Stimulated activated CD8-positive, alpha-beta memory T cell treated with anti-CD3 and anti-CD28 coated beads, Interleukin-7, amount 100 ng/mL, for 24 hours (primary cell): ENCODE results near the gene HIVEP2.
A peak's percentile ranks its signal among the peaks of the same experiment; 100 is the strongest.
"Not testable (repeated sequence)": the region's sequence is repeated elsewhere in the genome, so short reads cannot be mapped to it uniquely, and the experiment has no call there.

ENCODE experiments used
- DNase-seq: peaks from one replicate; pipeline ENCODE4 v3.0.0-alpha.2; 2020; ENCODE audit warnings: low read depth

HIVEP2 gene, protein sequence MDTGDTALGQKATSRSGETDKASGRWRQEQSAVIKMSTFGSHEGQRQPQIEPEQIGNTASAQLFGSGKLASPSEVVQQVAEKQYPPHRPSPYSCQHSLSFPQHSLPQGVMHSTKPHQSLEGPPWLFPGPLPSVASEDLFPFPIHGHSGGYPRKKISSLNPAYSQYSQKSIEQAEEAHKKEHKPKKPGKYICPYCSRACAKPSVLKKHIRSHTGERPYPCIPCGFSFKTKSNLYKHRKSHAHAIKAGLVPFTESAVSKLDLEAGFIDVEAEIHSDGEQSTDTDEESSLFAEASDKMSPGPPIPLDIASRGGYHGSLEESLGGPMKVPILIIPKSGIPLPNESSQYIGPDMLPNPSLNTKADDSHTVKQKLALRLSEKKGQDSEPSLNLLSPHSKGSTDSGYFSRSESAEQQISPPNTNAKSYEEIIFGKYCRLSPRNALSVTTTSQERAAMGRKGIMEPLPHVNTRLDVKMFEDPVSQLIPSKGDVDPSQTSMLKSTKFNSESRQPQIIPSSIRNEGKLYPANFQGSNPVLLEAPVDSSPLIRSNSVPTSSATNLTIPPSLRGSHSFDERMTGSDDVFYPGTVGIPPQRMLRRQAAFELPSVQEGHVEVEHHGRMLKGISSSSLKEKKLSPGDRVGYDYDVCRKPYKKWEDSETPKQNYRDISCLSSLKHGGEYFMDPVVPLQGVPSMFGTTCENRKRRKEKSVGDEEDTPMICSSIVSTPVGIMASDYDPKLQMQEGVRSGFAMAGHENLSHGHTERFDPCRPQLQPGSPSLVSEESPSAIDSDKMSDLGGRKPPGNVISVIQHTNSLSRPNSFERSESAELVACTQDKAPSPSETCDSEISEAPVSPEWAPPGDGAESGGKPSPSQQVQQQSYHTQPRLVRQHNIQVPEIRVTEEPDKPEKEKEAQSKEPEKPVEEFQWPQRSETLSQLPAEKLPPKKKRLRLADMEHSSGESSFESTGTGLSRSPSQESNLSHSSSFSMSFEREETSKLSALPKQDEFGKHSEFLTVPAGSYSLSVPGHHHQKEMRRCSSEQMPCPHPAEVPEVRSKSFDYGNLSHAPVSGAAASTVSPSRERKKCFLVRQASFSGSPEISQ (N-terminal part only)

DNA sequence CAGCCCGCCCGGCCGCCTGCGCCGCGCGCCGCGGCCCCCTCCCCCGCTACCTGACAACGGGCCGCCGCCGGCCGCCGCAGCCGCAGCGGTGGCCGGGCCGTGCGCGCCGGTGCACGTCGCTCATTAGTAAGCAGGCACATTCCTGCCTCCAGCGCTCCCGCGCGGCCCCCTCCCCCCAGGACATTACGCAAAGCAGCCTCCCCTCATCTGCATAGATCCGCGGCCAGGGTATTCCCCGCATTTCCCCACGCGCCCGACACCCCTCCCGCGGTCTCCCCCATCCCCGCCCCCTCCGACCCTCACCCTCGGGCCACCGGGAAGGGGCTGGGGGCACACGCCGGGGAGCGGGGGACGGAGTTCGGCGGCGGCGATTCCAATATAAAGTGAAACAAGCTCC is at the start of gene HIVEP2:
TSS of gene HIVEP2 (minus strand) at position 128 of the 397 bp plus-strand sequence. CDS start 170,438 bp downstream, outside the sequence.
- peak; percentile 74 for DNase-seq

DNA sequence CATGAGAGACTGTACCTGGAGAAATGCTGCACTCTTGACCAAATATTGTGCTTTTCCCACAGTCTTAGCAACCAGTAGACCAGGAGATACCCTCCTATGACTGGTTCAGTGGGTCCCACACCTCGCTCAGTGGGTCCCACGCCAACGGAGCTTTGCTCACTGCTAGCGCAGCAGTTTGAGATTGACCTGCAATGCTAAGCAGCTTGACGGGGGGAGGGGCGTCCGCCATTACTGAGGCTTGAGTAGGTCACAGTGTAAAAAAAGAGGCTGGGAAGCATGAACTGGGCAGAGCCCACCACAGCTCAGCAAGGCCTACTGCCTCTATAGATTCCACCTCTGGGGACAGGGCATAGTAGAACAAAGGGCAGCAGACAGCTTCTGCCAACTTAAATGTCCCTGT is 49.0 kb upstream of the HIVEP2 start:
- DNase-seq, result no peak

DNA sequence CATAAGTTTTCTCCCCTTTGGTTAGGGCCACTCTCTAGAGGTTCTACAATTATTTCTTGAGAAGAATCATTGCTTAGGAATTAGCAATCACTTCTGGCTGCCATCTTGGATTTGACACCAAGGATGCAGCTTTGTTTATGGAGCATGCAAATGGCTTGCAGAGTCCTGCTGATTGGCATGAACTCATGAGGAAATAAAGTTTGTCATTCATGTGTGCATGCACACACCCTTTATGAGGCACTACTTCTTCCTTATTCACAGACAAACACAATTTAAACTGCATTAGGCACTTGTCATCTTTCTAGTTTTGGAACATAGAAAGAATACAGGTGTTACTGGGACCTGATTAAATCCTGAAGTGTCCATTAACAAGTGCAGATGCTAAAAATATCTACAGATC is 42.5 kb upstream of the HIVEP2 start:
- DNase-seq, result no peak

DNA sequence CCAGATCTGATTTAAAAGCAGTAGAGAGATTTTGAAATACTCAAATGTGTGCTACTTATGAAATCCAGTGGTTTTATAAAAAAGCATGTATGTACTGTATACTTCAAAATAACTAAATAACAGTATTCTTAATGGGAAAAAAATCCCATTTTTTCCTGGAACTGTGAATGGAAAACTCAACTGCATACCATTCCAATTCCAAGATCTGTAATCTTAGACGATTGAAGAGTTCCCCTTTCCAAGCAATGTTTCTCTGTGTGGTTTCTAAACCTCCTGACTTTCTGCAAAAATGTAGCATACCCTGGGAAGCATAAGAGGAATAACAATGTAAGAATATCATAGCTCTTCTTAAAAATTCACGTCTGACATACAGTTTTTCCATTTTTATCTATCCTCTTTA is 40.3 kb upstream of the HIVEP2 start:
- no peak for DNase-seq

DNA sequence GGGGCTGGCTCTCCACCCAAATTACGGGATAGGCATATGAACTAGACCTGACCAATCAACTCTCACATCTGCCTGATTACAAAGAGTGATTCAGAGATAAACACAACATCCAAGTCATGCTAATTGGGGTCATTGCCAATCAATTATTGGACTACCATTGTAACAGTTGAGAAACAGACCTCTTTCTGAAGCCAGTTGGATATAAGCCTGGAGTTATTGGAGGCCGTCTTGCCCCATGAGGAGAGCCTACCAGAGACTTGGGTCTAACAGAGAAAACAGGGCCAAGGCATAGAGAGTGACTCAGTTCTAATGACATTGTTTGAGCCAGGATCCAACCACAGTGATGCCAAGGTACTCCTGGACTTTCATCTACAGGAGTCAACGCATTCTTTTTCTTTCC is 39.4 kb upstream of the HIVEP2 start:
- DNase-seq, result no peak

DNA sequence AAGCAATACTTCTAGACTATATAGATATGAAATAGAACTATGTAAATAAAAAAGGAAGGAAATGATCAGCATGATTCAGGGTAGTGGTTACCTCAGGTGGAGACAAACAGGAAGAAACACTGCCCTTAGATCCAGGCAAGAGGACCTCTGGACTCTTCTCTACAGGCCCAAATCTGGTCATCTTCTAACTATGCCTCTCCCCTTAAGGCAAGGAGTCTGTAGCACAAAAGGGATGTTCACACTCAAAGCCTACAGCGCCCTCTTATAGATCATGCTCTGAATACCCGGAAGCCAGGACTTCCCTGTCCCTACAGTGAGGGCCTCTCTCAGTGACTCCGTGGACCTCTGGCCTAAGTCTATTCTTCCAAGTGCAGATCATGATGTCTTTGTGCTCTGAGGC is 30.4 kb upstream of the HIVEP2 start:
- no peak for DNase-seq

DNA sequence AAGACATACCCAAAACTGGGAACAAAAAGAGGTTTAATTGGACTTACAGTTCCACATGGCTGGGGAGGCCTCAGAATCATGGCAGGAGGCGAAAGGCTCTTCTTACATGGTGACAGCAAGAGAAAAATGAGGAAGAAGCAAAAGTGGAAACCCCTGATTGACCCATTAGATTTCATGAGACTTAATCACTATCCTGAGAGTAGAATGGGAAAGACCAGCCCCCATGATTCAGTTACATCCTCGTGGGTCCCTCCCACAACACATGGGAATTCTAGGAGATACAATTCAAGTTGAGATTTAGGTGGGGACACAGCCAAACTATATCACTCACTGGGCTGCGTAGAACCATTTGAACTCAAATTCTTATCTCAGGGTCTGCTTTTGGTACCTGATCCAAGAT is 26.0 kb upstream of the HIVEP2 start:
- not testable (repeated sequence) for DNase-seq

DNA sequence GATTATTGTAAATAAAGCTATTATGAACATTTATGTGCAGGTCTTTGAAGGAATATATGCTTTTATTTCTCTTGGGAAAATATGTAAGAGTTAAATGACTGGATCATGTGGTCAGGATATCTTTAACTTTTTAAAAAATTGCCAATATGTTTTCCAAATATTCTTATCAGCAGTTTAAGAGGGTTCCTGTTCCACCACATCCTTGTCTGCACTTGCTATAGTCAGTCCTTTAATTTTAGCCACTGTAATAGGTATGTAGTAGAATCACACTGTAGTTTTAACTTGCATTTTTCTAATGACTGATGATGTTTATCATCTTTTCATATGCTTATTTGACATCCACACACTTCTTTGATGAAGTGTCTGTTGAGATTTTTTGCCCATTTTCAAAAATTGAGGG is 23.6 kb upstream of the HIVEP2 start:
- no peak for DNase-seq

DNA sequence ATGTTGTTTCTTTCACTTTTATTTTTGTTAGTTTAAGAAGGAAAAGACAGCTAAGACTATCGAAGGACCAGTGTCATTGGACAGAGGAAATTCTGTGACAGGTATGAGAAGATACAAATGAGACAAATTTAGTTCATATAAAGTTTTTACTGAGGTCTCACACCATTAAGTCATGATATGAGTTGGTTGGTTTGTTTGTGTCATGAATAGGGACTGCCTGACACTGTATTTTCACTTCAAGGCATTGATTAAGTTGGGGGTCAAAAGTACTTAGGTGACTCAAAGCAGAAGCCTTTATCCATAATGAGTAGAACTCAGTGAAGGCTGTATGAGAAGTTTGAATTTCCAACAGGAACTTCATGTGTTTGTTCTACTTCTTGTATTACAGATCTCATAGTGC is 21.3 kb upstream of the HIVEP2 start:
- DNase-seq, result no peak

DNA sequence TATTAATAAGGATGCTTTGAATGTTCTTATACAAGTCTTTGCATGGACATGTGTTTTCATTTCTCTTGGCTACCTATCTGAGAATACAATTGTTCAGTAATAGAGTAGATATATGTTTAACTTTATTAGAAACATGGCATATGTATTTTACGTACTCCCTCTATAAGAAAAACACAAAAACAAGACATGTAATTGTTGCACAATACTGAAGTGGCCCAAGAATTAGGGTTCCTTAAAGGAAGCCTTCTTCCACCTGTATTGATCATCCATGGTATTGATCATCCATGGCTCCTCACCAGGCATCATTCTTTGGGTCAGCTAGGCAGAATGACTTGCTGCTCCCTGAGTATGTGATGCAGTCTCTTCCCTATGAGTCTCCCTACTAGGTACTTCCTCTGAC is 20.2 kb upstream of the HIVEP2 start:
- DNase-seq, result no peak

DNA sequence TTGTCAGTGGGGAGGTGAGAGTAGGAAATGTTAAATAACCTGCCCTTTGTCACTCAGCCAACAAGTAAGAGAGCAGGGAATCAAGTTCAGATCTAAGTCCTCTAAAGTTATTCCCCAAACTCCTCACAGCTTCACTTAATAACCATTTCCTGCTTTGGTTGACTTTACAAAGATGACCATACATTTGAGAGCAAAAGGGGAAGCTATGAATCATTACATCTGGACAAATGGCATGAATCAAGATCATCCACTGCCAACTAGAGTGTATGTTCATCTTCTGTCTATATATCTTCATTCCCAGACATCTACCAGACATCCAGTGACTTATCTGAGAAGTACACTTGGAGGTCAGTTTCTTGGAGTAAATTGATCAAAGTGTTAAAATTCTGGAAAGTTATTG is 15.1 kb upstream of the HIVEP2 start:
- no peak for DNase-seq

DNA sequence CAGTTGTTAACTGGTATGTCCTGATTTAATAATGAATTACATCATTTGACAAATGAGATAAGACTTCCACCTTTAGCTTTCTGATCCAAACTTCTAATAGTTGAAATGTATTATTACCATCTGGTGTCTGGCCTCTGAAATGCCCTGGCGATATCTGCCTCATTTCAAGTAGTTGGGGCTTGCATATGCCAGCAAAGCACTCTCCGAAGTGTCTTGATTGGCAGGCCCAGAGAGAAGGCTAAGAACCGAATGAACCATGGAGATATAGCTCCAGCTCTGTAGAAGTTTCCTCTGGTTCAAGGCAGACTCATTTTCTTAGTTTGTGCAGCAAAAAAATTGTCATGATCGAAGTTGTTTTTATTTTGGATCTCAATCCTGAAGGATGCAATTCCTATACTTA is 13.4 kb upstream of the HIVEP2 start:
- no peak for DNase-seq

DNA sequence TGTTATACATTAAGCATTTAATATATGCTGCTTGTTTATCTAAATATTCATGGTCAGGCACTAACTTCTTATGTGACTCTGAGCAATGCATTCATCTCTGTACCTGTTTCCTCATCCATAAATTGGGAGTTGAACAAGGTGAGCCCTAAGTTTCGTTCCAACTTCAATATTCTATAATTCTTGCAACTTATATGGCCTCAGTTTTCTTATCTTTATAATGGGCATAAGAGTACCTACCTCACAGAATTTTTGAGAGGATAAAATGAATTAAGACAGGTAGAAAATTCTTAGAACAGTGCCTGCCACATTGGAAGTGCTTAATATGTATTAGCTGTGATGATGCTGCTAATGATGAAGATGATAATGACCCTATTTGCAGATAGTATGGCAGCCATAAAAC is 11.8 kb upstream of the HIVEP2 start:
- no peak for DNase-seq

DNA sequence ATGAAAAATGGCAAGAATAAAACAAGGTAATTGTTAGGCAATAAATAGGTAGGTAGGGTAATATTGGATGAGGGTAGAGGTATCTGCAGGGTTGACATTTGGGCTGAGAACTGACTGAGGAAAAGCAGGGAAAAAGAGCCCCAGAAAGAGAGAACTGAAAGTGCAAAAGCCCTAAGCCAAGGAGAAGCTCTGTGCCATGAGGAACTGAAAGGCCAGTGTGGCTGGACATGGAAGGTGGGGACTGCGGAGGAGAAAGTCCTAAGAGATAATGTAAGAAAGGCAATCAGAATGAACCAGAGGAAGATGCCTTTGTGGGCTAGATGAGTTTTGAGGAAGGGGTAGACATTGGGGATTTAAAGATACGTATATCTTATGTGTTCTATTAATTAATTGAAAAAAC is 9.9 kb upstream of the HIVEP2 start:
- DNase-seq, result no peak

DNA sequence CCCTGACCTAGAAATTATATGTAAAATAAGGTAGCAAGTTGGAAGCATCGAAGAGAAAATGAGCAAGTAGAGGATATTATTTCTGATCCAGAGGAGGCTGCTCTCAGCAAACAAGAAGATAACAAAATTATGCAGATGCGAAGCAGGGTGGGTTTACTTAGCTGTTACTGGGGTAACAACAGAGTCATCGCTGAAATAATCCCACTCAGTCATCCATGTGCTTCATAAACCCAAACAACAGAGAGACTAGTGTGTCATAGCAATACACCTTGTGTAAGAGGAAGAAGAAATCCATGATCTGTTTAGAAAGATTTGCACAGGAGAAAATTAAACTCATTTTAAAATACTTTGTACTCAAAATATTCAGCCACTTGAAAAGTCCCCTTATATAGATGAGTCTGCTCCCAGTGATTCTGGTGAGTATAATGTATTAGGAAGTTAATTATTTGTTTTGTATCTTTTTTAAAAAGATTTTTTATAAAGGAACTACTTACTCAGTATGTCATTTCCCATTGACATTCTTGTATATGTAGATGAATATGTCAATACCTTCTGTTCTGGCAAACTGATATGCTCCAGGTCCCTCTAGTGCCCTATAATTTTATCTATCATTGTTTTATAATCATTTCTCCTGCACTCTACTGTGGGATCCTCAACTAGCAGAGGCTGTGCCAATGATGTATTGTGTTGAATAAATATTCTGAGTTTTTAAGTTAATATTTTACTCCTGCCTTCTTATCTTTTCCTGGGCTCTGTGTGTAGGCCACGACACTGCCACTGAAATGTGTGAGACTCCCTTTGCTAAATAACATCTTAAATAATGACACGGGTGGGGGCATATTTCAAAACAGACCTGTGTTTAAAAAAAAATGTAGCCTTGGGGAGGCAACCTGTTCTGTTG is 8.6 kb upstream of the HIVEP2 start:
- DNase-seq, result no peak

DNA sequence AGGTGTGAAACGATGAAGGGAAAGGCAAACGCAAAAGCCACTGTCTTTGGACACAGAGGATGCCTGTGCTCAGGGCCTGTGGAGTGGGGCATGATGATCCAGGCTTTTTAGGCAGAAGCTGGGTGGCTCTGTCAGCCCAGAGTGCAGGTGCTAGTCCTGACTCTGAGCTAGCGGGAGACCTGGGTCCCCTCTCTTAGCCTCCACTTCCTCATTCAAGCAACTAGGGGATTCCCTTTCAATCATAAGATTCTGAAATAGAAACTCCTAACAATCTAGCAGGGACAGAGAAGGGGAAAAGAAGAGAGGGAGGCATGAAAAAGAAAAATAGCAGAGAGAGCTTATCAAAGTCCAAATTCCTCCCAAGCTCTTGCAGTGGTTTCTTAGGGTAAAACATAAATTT is 7.6 kb upstream of the HIVEP2 start:
- DNase-seq, result no peak

DNA sequence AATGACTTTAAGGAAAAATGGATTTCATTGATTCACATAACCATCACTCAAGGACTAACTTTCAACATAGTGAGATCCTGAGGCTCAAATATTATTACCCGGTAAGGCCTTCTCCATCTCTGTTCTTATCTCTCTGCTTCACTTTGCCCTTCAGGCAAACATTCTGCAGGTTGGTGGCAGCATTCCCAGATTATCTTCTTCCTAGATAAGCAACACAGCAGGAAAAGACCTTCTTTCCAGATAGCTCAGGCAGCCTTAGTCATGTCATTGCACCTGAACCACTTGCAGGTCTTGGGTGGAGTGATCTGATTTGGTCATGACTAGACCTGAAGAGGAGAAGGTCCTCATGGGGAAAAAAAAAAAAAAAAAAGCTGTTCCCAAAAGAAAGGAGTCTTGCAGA is 5.3 kb upstream of the HIVEP2 start:
- no peak for DNase-seq

DNA sequence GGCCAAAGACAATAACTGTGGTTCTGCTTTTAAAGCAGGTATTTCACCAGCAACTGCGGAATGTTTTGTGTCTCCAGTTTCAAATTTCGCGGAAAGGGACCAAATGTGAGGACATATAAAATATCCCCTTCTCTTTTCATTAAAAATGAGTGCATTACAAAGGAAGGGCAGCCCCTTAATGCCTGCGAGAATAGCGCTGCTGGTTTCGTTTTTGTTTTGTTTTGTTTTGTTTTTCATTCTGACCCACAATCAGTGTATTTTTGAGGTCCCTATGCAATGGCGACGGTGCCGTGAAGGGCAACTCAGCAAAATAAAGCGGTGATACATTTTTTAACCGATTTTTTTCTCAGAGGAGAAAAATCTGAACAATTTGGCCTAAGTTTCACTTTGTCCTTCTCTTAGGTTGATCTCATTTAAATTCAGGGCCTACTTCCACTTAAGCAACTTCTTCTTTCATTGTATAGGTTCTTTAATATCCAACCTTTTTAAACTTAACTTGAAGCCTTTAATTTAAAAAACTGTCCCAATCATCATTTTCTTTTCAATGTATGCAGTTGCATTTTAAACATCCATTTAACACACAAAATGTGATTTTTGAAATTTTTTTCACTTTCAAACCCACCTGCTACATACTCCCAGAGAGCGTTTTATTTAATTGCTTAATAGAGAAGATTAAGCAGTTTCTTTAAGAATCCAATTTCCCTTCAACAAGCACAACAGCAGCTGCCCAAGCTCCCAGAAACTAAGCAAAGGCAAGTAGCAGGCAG is 2.9 kb upstream of the HIVEP2 start:
- DNase-seq, result no peak

DNA sequence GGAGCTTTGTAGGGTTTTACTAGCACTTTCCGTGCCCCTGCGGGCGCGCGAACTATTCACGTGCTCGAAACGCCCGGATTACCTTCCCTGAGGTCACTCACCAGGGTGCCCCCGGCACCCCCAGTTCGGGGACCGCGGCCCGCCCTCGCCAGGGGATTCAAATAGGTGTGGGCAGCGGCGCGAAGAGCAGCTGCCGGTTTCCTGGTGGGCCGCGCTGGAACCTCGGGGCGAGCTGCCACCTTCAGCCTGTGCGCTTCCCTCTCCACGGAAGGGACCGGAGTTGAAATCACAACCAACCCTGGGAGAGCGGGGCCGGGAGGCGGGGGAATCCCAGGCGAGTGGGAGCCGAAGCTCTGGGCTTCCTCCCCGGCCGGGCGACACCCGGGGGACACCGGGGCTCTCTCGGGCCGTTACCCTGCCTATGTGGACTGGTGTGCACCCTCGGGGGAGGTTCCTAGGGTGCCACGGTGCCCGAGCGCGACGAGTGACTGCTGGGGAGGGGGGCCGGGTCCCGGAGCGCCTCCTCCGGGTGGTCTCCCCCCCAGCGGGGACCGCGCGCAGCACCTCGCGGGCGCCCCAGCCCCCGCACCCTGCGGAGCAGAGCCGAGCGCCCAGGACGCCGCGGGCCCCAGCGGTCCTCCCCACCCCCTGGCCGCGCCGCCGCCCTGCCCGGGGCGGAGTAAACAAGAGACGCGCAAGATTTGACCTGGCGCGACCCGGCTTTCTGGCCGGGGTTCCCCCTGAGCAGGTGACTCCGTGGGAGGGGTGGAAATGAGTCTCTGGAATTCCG is 2.1 kb upstream of the HIVEP2 start:
- DNase-seq, result peak; percentile 45
